Measurements from ENCODE around the gene SLC4A1.

GRCh38 chr17:44257815-44258760 is 9.8 kb downstream of the SLC4A1 start:
- TF ChIP-seq CTCF (conservative IDR thresholded peaks at IDR 0.05; ENCODE audit: low read depth in 2 of 2) (no peak), EZH2phosphoT487 (IDR thresholded peaks at IDR 0.05; ENCODE audit: unreplicated experiment) (no peak), ZNF331 (CRISPR knock-in tag; IDR thresholded peaks at IDR 0.05; ENCODE audit: low read depth) (no peak)

Data from GM23338 (cell line).